ENCODE measurements around the gene MATCAP1. TPM values are rescaled to one million over a fixed set of nuclear protein-coding genes. Genes with fewer than 3 reads are reported as not detected.

The MATCAP1 gene
- total and polyA plus RNA-seq, 2 of the 8 experiments (the other 6 are each of a cell fraction or from before 2014, with no cell fraction given), result 22.9 to 27.5 TPM

- no peak overlapping the region for H2BK120ac ChIP-seq (replicated peaks; ENCODE audit: low read depth, low read length)
- FAIRE-seq (no peak), DNase-seq (ENCODE audit: low read depth in 1 of 2, low spot score in 2 of 2) (no peak)
- no peaks in the 10 kb centered on the region for H3K79me1 ChIP-seq (ENCODE audit: low read depth, low read length)
- H3K4me2 ChIP-seq (ENCODE audit: insufficient read depth in 1 of 2, low read depth in 2 of 2, low read length in 2 of 2), result no peak overlapping the region
- no peak overlapping the region for H3K23ac ChIP-seq (ENCODE audit: insufficient read length)
- no peak overlapping the region for H2BK20ac ChIP-seq (ENCODE audit: low read length)
- no peak overlapping the region for H3K4ac ChIP-seq (replicated peaks; ENCODE audit: insufficient read length, low read depth, low read length)
- H3K27me3 ChIP-seq (replicated peaks in 1 of 4; ENCODE audit: control insufficient read depth in 3 of 4, extremely low read depth in 1 of 4, insufficient read depth in 3 of 4, low read length in 3 of 4), result peaks cover 20 to 44% (median 39%) of the 10 kb centered on the region in 4 experiments
- H2BK15ac ChIP-seq (ENCODE audit: low read length), result no peak overlapping the region
- peaks cover 20% of the 10 kb centered on the region for H3K23me2 ChIP-seq (ENCODE audit: low read depth, low read length)
- CTCF ChIA-PET (ENCODE audit: partially characterized antibody), result interaction anchor here (0.8 to 13.1 kb wide), 11 partner anchors 7 to 298 kb away, joined by 3 to 151 read pairs (median 3); partner anchors contain the start of genes CDH16, EXOC3L1, FBXL8 and HSF4
- H3K9ac ChIP-seq (replicated peaks in 1 of 4; ENCODE audit: extremely low read depth in 1 of 4, low read depth in 3 of 4, low read length in 3 of 4), result no peak overlapping the region
- POLR2A ChIA-PET (ENCODE audit: partially characterized antibody), result no interaction called here
- no peak overlapping the region for H3K4me3 ChIP-seq (ENCODE audit: extremely low read depth in 1 of 4, insufficient read depth in 2 of 4, low read depth in 3 of 4, low read length in 4 of 4)
- WGBS, 2 experiments (ENCODE audit: extremely low coverage in 1 of 2, insufficient coverage in 1 of 2, insufficient read length in 1 of 2, insufficient replicate concordance in 2 of 2, low coverage in 1 of 2, low lambda C conversion rate in 2 of 2, missing lambda C conversion rate in 1 of 2), result 87% methylated on average over 12 of the region's 16 CpGs; no CpG with 5 or more reads in 1 of the 2 experiments
- no peaks in the 10 kb centered on the region; a peak in 1 of 8 replicates for H3K36me3 ChIP-seq (ENCODE audit: control insufficient read depth in 2 of 4, insufficient read depth in 4 of 4, low read length in 3 of 4)
- H3K18ac ChIP-seq (ENCODE audit: extremely low read depth, low read length), result no peak overlapping the region
- no peak overlapping the region; the same call in 1 of the 2 replicates for H4K8ac ChIP-seq (ENCODE audit: extremely low read depth, insufficient read depth, low read length)
- no peak overlapping the region for H2BK12ac ChIP-seq (ENCODE audit: low read depth, low read length)
- no peak overlapping the region for H4K91ac ChIP-seq (replicated peaks; ENCODE audit: insufficient read length, low read length)
- H3K27ac ChIP-seq (ENCODE audit: low read depth, low read length), result no peak overlapping the region
- no peak for TF ChIP-seq SP1 (IDR thresholded peaks at IDR 0.05; ENCODE audit: low read depth, low read length)
- TF ChIP-seq SIX5 (IDR thresholded peaks at IDR 0.05; ENCODE audit: low read depth, low read length), result no peak
- no peak for TF ChIP-seq GTF2F1 (IDR thresholded peaks at IDR 0.05; ENCODE audit: borderline replicate concordance, low read depth, low read length)
- no peak for TF ChIP-seq BRCA1 (IDR thresholded peaks at IDR 0.05; ENCODE audit: low read depth, low read length)
- TF ChIP-seq POU5F1 (IDR thresholded peaks at IDR 0.05; ENCODE audit: low read depth, low read length), result no peak
- TF ChIP-seq SP4 (IDR thresholded peaks at IDR 0.05; ENCODE audit: low read length), result no peak
- TF ChIP-seq TEAD4 (IDR thresholded peaks at IDR 0.05; ENCODE audit: low read depth, low read length), result no peak
- TF ChIP-seq POLR2AphosphoS5 (IDR thresholded peaks at IDR 0.05; ENCODE audit: low read depth, low read length), result no peak
- no peak for TF ChIP-seq RAD21 (IDR thresholded peaks at IDR 0.05 in 1 of 2, conservative IDR thresholded peaks at IDR 0.05 in 1 of 2; ENCODE audit: low read depth in 2 of 2, low read length in 2 of 2)
- H3K14ac ChIP-seq (ENCODE audit: insufficient read length), result no peak overlapping the region
- H3K79me2 ChIP-seq (ENCODE audit: control insufficient read depth in 1 of 2, insufficient read depth in 2 of 2, low read length in 2 of 2), result peaks cover 0 to 5% of the 10 kb centered on the region in 2 experiments; a peak in 1 of 4 replicates
- H3K56ac ChIP-seq (replicated peaks; ENCODE audit: insufficient read length, low read depth, low read length), result no peak overlapping the region
- H3K4me1 ChIP-seq (replicated peaks in 1 of 4; ENCODE audit: control insufficient read depth in 3 of 4, insufficient read depth in 4 of 4, low read length in 3 of 4), result peaks cover 0 to 22% (median 16%) of the 10 kb centered on the region in 4 experiments; a peak in 5 of 7 replicates
- H2AK5ac ChIP-seq (ENCODE audit: low read depth, low read length), result no peak overlapping the region
- no peak overlapping the region for H2AFZ ChIP-seq (ENCODE audit: low read length)
- H4K20me1 ChIP-seq (replicated peaks in 1 of 2; ENCODE audit: control insufficient read depth in 1 of 2, insufficient read depth in 2 of 2, low read length in 2 of 2), result peaks cover 6 to 28% of the 10 kb centered on the region in 2 experiments
- no peak overlapping the region for H2BK5ac ChIP-seq (ENCODE audit: low read depth, low read length)
- H4K5ac ChIP-seq (ENCODE audit: insufficient read length, low read depth, low read length), result no peak overlapping the region
- H3K9me3 ChIP-seq (ENCODE audit: insufficient read depth in 2 of 2, low read depth in 1 of 2, low read length in 1 of 2), result no peaks in the 10 kb centered on the region
Measured at GRCh38 chr16:67180166-67180565, 3.6 kb downstream of the MATCAP1 start.
